ENCODE measurements around the gene GALNT14.

- TF ChIP-seq CTCF (IDR thresholded peaks at IDR 0.05): no peak
- TF ChIP-seq EZH2 (IDR thresholded peaks at IDR 0.05; ENCODE audit: borderline replicate concordance, insufficient read depth, low read depth, low read length, poor library complexity, severe bottlenecking): no peak
These were observed 179.3 kb downstream of the GALNT14 start for GRCh38 chr2:30958918-30959265.

All from B cell (primary cell).